ENCODE results near the gene HLA-A. TPM values are rescaled to one million over a fixed set of nuclear protein-coding genes. Genes with fewer than 3 reads are reported as not detected.

The HLA-A gene
- total RNA-seq, 1 experiment from 2014 or later = 251 TPM

DNA sequence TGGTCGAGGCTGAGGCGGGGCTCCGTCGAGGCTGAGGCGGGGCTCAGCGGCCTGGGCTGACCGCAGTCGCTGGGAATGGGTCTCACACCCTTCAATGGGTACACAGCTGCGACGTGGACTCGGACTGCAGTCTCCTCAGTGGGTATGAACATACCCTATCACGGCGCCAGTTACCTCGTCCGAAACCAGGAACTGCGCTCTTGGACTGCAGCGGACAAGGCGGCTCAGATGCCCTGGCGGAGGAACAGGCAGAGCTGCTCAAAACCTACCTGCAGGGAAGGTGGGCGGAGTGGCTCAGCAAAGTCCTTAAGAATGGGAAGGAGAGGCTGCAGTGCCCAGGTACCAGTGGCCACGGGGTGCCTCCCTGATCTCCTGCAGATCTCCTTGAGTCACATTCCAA lies 14.2 kb downstream of the HLA-A start:
- Histone ChIP-seq H3K4me1 (ENCODE audit: control insufficient read depth in 1 of 2, insufficient read depth in 2 of 2, low read length in 2 of 2) (peaks cover 32 to 49% of the 10 kb centered on the region in 2 experiments), H3K36me3 (ENCODE audit: control insufficient read depth in 1 of 2, insufficient read depth in 2 of 2, low read length in 2 of 2) (no peaks in the 10 kb centered on the region), H3K27ac (ENCODE audit: low read depth, low read length) (no peak overlapping the region; the same call in 1 of the 2 replicates), H2AFZ (ENCODE audit: low read depth, low read length, poor library complexity, severe bottlenecking) (no peak overlapping the region), H3K27me3 (ENCODE audit: insufficient read depth, low read length) (no peaks in the 10 kb centered on the region), H3K9me3 (ENCODE audit: control insufficient read depth in 1 of 2, insufficient read depth in 1 of 2, low read depth in 1 of 2, low read length in 2 of 2) (no peaks in the 10 kb centered on the region), H3K4me3 (replicated peaks in 1 of 2; ENCODE audit: low read depth in 1 of 2, low read length in 2 of 2) (no peak overlapping the region), H3K9ac (ENCODE audit: low read length) (no peak overlapping the region), H3K9me2 (ENCODE audit: insufficient read depth) (no peaks in the 10 kb centered on the region), H3K79me2 (ENCODE audit: insufficient read depth, low read length) (no peaks in the 10 kb centered on the region), H3K4me2 (ENCODE audit: low read length) (peak overlapping the region; percentile 60), H4K20me1 (ENCODE audit: insufficient read depth) (no peaks in the 10 kb centered on the region)
- DNase-seq (ENCODE audit: low read depth, low spot score) (no peak), ATAC-seq (no peak)
- no peak for TF ChIP-seq SIN3A (IDR thresholded peaks at IDR 0.05; ENCODE audit: low read depth)
- TF ChIP-seq EGR1 (IDR thresholded peaks at IDR 0.05; ENCODE audit: low read depth) = no peak
- TF ChIP-seq, protein P1, sequence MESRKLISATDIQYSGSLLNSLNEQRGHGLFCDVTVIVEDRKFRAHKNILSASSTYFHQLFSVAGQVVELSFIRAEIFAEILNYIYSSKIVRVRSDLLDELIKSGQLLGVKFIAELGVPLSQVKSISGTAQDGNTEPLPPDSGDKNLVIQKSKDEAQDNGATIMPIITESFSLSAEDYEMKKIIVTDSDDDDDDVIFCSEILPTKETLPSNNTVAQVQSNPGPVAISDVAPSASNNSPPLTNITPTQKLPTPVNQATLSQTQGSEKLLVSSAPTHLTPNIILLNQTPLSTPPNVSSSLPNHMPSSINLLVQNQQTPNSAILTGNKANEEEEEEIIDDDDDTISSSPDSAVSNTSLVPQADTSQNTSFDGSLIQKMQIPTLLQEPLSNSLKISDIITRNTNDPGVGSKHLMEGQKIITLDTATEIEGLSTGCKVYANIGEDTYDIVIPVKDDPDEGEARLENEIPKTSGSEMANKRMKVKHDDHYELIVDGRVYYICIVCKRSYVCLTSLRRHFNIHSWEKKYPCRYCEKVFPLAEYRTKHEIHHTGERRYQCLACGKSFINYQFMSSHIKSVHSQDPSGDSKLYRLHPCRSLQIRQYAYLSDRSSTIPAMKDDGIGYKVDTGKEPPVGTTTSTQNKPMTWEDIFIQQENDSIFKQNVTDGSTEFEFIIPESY (IDR thresholded peaks at IDR 0.05; ENCODE audit: extremely low read depth, insufficient replicate concordance, low read length) = no peak
- no peak for TF ChIP-seq CTCF (IDR thresholded peaks at IDR 0.05 in 2 of 3, conservative IDR thresholded peaks at IDR 0.05 in 1 of 3; ENCODE audit: borderline replicate concordance in 1 of 3, insufficient read depth in 1 of 3, low read depth in 2 of 3, low read length in 2 of 3)
- TF ChIP-seq FOSL1 (IDR thresholded peaks at IDR 0.05; ENCODE audit: low read depth) = no peak
- TF ChIP-seq YY1 (IDR thresholded peaks at IDR 0.05; ENCODE audit: extremely low read depth, insufficient replicate concordance, low read depth, low read length) = no peak
- TF ChIP-seq TCF7L2 (IDR thresholded peaks at IDR 0.05; ENCODE audit: borderline replicate concordance, extremely low read depth, insufficient read depth, insufficient read length) = no peak
- TF ChIP-seq, protein P2, sequence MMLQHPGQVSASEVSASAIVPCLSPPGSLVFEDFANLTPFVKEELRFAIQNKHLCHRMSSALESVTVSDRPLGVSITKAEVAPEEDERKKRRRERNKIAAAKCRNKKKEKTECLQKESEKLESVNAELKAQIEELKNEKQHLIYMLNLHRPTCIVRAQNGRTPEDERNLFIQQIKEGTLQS (IDR thresholded peaks at IDR 0.05) = no peak
- TF ChIP-seq JUND (IDR thresholded peaks at IDR 0.05) = no peak
- TF ChIP-seq, protein P3, sequence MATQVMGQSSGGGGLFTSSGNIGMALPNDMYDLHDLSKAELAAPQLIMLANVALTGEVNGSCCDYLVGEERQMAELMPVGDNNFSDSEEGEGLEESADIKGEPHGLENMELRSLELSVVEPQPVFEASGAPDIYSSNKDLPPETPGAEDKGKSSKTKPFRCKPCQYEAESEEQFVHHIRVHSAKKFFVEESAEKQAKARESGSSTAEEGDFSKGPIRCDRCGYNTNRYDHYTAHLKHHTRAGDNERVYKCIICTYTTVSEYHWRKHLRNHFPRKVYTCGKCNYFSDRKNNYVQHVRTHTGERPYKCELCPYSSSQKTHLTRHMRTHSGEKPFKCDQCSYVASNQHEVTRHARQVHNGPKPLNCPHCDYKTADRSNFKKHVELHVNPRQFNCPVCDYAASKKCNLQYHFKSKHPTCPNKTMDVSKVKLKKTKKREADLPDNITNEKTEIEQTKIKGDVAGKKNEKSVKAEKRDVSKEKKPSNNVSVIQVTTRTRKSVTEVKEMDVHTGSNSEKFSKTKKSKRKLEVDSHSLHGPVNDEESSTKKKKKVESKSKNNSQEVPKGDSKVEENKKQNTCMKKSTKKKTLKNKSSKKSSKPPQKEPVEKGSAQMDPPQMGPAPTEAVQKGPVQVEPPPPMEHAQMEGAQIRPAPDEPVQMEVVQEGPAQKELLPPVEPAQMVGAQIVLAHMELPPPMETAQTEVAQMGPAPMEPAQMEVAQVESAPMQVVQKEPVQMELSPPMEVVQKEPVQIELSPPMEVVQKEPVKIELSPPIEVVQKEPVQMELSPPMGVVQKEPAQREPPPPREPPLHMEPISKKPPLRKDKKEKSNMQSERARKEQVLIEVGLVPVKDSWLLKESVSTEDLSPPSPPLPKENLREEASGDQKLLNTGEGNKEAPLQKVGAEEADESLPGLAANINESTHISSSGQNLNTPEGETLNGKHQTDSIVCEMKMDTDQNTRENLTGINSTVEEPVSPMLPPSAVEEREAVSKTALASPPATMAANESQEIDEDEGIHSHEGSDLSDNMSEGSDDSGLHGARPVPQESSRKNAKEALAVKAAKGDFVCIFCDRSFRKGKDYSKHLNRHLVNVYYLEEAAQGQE (IDR thresholded peaks at IDR 0.05; ENCODE audit: low read depth) = no peak
- no peak for TF ChIP-seq SRF (IDR thresholded peaks at IDR 0.05; ENCODE audit: low read depth)
- no peak for TF ChIP-seq POLR2A (IDR thresholded peaks at IDR 0.05; ENCODE audit: borderline replicate concordance, extremely low read depth, insufficient read depth, insufficient read length)
- TF ChIP-seq ELF1 (IDR thresholded peaks at IDR 0.05; ENCODE audit: borderline replicate concordance, low read depth) = no peak
- no peak for TF ChIP-seq MAX (IDR thresholded peaks at IDR 0.05)
- no peak for TF ChIP-seq SP1 (IDR thresholded peaks at IDR 0.05; ENCODE audit: low read depth)
- TF ChIP-seq EZH2 (IDR thresholded peaks at IDR 0.05) = no peak
- no peak for TF ChIP-seq CEBPB (IDR thresholded peaks at IDR 0.05; ENCODE audit: low read depth)
- TF ChIP-seq ZNF274 (IDR thresholded peaks at IDR 0.05; ENCODE audit: low read depth, low read length) = no peak
- no peak for TF ChIP-seq POLR2AphosphoS5 (IDR thresholded peaks at IDR 0.05; ENCODE audit: low read depth, low read length)
- POLR2A ChIA-PET = no interaction called here
- RAD21 ChIA-PET (ENCODE audit: low non-redundant PET in 1 of 2, low total read pairs in 2 of 2, uncharacterized antibody in 2 of 2, unreplicated experiment in 2 of 2) = no interaction called here
- CTCF ChIA-PET = no interaction called here
- intact Hi-C loops (cut with micrococcal nuclease) = no loop called here
- BruUV-seq (replicated peaks) = no TSS peak

Measured in HCT116 (cell line).